GM23338 (cell line): ENCODE results near the gene WNT5A. TPM values are rescaled to one million over a fixed set of nuclear protein-coding genes. Genes with fewer than 3 reads are reported as not detected.

Experiments used
- ATAC-seq: fragments of 200-7000 bp; cut with Tn5 transposase; 3 replicates; pipeline ENCODE4 v1.9.1; 2020
- DNase-seq: peaks from one replicate; pipeline ENCODE4 v3.0.0-alpha.2; 2015; ENCODE audit warnings: low spot score
- H2AFZ ChIP-seq: fragments of 200-600 bp; sonication (generic); 2 replicates; pipeline ENCODE4 v1.8.0; 2016; ENCODE audit warnings: antibody characterized with exemption, mild to moderate bottlenecking, moderate library complexity
- H3F3A ChIP-seq: fragments of 200-600 bp; sonication (generic); replicated peaks from 2 replicates; pipeline ENCODE4 v1.8.0; 2017; ENCODE audit warnings: antibody characterized with exemption, mixed run types, low read depth
- H3K27ac ChIP-seq: fragments of 200-600 bp; sonication (generic); 2 replicates; pipeline ENCODE4 v1.6.1; 2016; ENCODE audit warnings: low read depth
- H3K27me3 ChIP-seq: fragments of 200-600 bp; sonication (generic); 2 replicates; pipeline ENCODE4 v1.8.0; 2016; ENCODE audit warnings: mild to moderate bottlenecking, mixed run types, moderate library complexity; ENCODE audit not compliant: insufficient read depth
- H3K36me3 ChIP-seq: fragments of 200-600 bp; sonication (generic); 2 replicates; pipeline ENCODE4 v1.8.0; 2016; ENCODE audit warnings: mild to moderate bottlenecking; ENCODE audit not compliant: insufficient read depth
- H3K4me1 ChIP-seq: fragments of 200-600 bp; sonication (generic); 2 replicates; pipeline ENCODE4 v1.8.0; 2016; ENCODE audit warnings: mild to moderate bottlenecking, moderate library complexity; ENCODE audit not compliant: insufficient read depth
- H3K4me2 ChIP-seq: fragments of 200-600 bp; sonication (generic); 2 replicates; pipeline ENCODE4 v1.7.1; 2017; ENCODE audit warnings: mixed run types
- H3K4me3 ChIP-seq: fragments of 200-600 bp; sonication (generic); 2 replicates; pipeline ENCODE4 v1.6.1; 2016; ENCODE audit warnings: mixed run types
- H3K79me2 ChIP-seq: fragments of 200-600 bp; sonication (generic); replicated peaks from 2 replicates; pipeline ENCODE4 v1.8.0; 2017; ENCODE audit warnings: mild to moderate bottlenecking; ENCODE audit not compliant: insufficient read depth
- H3K9me2 ChIP-seq: fragments of 200-600 bp; sonication (generic); 2 replicates; pipeline ENCODE4 v1.8.0; 2017; ENCODE audit not compliant: insufficient read depth
- H4K20me1 ChIP-seq: fragments of 200-600 bp; sonication (generic); replicated peaks from 2 replicates; pipeline ENCODE4 v1.8.0; 2017; ENCODE audit warnings: mild to moderate bottlenecking; ENCODE audit not compliant: insufficient read depth
- H3K27ac Mint-ChIP-seq: 2 replicates; pipeline ENCODE4 v1.8.0; 2020; ENCODE audit warnings: inconsistent platforms, mild to moderate bottlenecking, moderate library complexity, mixed read lengths
- H3K27me3 Mint-ChIP-seq: 3 replicates; pipeline ENCODE4 v1.8.0; 2022; ENCODE audit warnings: low read depth, mild to moderate bottlenecking, moderate library complexity, mixed read lengths, inconsistent platforms; ENCODE audit not compliant: insufficient read depth, poor library complexity
- H3K36me3 Mint-ChIP-seq: 3 replicates; pipeline ENCODE4 v1.8.0; 2021; ENCODE audit warnings: low read depth, mild to moderate bottlenecking, inconsistent platforms, moderate library complexity, mixed read lengths
- H3K4me1 Mint-ChIP-seq: 3 replicates; pipeline ENCODE4 v1.8.0; 2020; ENCODE audit warnings: mild to moderate bottlenecking, inconsistent platforms, mixed read lengths
- H3K4me3 Mint-ChIP-seq: 3 replicates; pipeline ENCODE4 v1.8.0; 2021; ENCODE audit warnings: moderate library complexity, mild to moderate bottlenecking, inconsistent platforms, mixed read lengths
- H3K9me3 Mint-ChIP-seq: 3 replicates; pipeline ENCODE4 v1.8.0; 2020; ENCODE audit warnings: moderate library complexity, mild to moderate bottlenecking, inconsistent platforms, mixed read lengths
- CREB1 ChIP-seq: fragments of 250-450 bp; sonication (Bioruptor Pico); IDR thresholded peaks from 2 replicates; pipeline ENCODE4 v1.5.0; 2020; ENCODE audit warnings: low read depth, mild to moderate bottlenecking, moderate library complexity
- ETS1 ChIP-seq: IDR thresholded peaks from 2 replicates; pipeline ENCODE4 v1.6.1; 2016; ENCODE audit warnings: antibody characterized with exemption
- EZH2 ChIP-seq: fragments of 200-600 bp; sonication (generic); IDR thresholded peaks from one replicate; pipeline ENCODE4 v1.8.0; 2017; ENCODE audit warnings: antibody characterized with exemption, mild to moderate bottlenecking, low read depth; ENCODE audit not compliant: unreplicated experiment
- JUNB ChIP-seq: IDR thresholded peaks from one replicate; pipeline ENCODE4 v1.6.1; 2016; ENCODE audit warnings: antibody characterized with exemption; ENCODE audit not compliant: unreplicated experiment
- NANOG ChIP-seq: IDR thresholded peaks from 2 replicates; pipeline ENCODE4 v1.6.1; 2016; ENCODE audit warnings: antibody characterized with exemption, borderline replicate concordance
- POLR2AphosphoS5 ChIP-seq: IDR thresholded peaks from 2 replicates; pipeline ENCODE4 v1.6.1; 2016; ENCODE audit warnings: antibody characterized with exemption, low read depth
- STAT1 ChIP-seq: IDR thresholded peaks from one replicate; pipeline ENCODE4 v1.6.1; 2016; ENCODE audit warnings: antibody characterized with exemption; ENCODE audit not compliant: unreplicated experiment
- ZNF114 ChIP-seq: fragments of 250-450 bp; sonication (Bioruptor Pico); IDR thresholded peaks from 2 replicates; pipeline ENCODE4 v1.5.0; 2020; ENCODE audit warnings: mild to moderate bottlenecking, moderate library complexity
- ZNF462 ChIP-seq: fragments of 250-450 bp; sonication (Bioruptor Pico); IDR thresholded peaks from 2 replicates; pipeline ENCODE4 v1.5.0; 2020; ENCODE audit warnings: mild to moderate bottlenecking, moderate library complexity
- polyA plus RNA-seq: library from polyadenylated mRNA; unstranded; fragments of >200 nt; fragmentation: Nextera tagmentation; extraction: Ambion mirVana; gene quantifications from 2 replicates; pipeline ENCODE4 v1.2.1, GENCODE V29; 2016
- total RNA-seq: library from RNA; depleted of rRNA; stranded (reverse); fragments of >200 nt; shearing (Covaris generic); gene quantifications from 2 replicates; pipeline ENCODE4 v1.2.3, GENCODE V29; 2014

Gene WNT5A
- total and polyA plus RNA-seq, 2 experiments from 2014 or later = 0.53 to 4.0 TPM

- Mint-ChIP-seq H3K27me3 (peaks cover 2% of the 10 kb centered on the region), H3K27ac (no peak overlapping the region), H3K9me3 (no peaks in the 10 kb centered on the region), H3K36me3 (no peaks in the 10 kb centered on the region), H3K4me3 (no peak overlapping the region), H3K4me1 (peaks cover 26% of the 10 kb centered on the region)
- Histone ChIP-seq H3K4me3 (no peak overlapping the region), H3F3A (no peaks in the 10 kb centered on the region), H3K4me1 (peaks cover 23% of the 10 kb centered on the region), H3K79me2 (no peaks in the 10 kb centered on the region), H4K20me1 (no peaks in the 10 kb centered on the region), H3K36me3 (no peaks in the 10 kb centered on the region), H3K27me3 (no peaks in the 10 kb centered on the region), H2AFZ (no peak overlapping the region), H3K4me2 (no peak overlapping the region), H3K27ac (no peak overlapping the region), H3K9me2 (peaks cover 17% of the 10 kb centered on the region)
- TF ChIP-seq CREB1 (no peak), ETS1 (no peak), JUNB (no peak)
- DNase-seq = no peak
- ATAC-seq = no peak
Measured at GRCh38 chr3:55525436-55525835, 38.3 kb upstream of the WNT5A start.

- ATAC-seq (no peak), DNase-seq (no peak)
- Histone ChIP-seq H3K79me2 (no peaks in the 10 kb centered on the region), H3K9me2 (peaks cover 15% of the 10 kb centered on the region), H3K27me3 (no peaks in the 10 kb centered on the region), H3K4me1 (peaks cover 23% of the 10 kb centered on the region), H3K27ac (no peak overlapping the region), H3K36me3 (no peaks in the 10 kb centered on the region), H3F3A (no peaks in the 10 kb centered on the region), H3K4me3 (no peak overlapping the region), H3K4me2 (no peak overlapping the region), H2AFZ (no peak overlapping the region), H4K20me1 (no peaks in the 10 kb centered on the region)
- Mint-ChIP-seq H3K27ac (no peak overlapping the region), H3K9me3 (no peaks in the 10 kb centered on the region), H3K27me3 (peaks cover 2% of the 10 kb centered on the region), H3K4me3 (no peak overlapping the region), H3K36me3 (no peaks in the 10 kb centered on the region), H3K4me1 (peaks cover 26% of the 10 kb centered on the region)
- TF ChIP-seq POLR2AphosphoS5 = no peak
Measured at GRCh38 chr3:55524565-55525244, 37.6 kb upstream of the WNT5A start.

- H4K20me1 ChIP-seq = no peaks in the 10 kb centered on the region
- DNase-seq (no peak), ATAC-seq (no peak)
- H3K4me3 ChIP-seq = no peak overlapping the region
- Mint-ChIP-seq H3K27me3 (peaks cover 2% of the 10 kb centered on the region), H3K27ac (no peak overlapping the region), H3K4me1 (peaks cover 35% of the 10 kb centered on the region), H3K9me3 (no peaks in the 10 kb centered on the region), H3K36me3 (no peaks in the 10 kb centered on the region), H3K4me3 (no peak overlapping the region)
- no peaks in the 10 kb centered on the region for H3K79me2 ChIP-seq
- H3K27me3 ChIP-seq = no peaks in the 10 kb centered on the region
- peaks cover 12% of the 10 kb centered on the region for H3K9me2 ChIP-seq
- no peak overlapping the region for H2AFZ ChIP-seq
- H3F3A ChIP-seq = no peaks in the 10 kb centered on the region
- peaks cover 23% of the 10 kb centered on the region for H3K4me1 ChIP-seq
- no peak overlapping the region for H3K4me2 ChIP-seq
- no peak overlapping the region for H3K27ac ChIP-seq
- no peaks in the 10 kb centered on the region for H3K36me3 ChIP-seq
- no peak for TF ChIP-seq ZNF462 (CRISPR knock-in tag)
- no peak for TF ChIP-seq JUNB
- no peak for TF ChIP-seq NANOG
- no peak for TF ChIP-seq STAT1
- TF ChIP-seq ZNF114 (CRISPR knock-in tag) = no peak
- TF ChIP-seq EZH2 = no peak
Measured at GRCh38 chr3:55523471-55523870, 36.4 kb upstream of the WNT5A start.
